ACC112 (cell line): Measurements from ENCODE around the gene TEAD1.

Source experiments
- H2AFZ ChIP-seq: fragments of 200-600 bp; sonication (generic); one replicate; pipeline ENCODE4 v1.6.0; 2017; ENCODE audit warnings: antibody characterized with exemption, low read length; ENCODE audit not compliant: unreplicated experiment
- H3K27ac ChIP-seq: fragments of 200-600 bp; sonication (generic); 2 replicates; pipeline ENCODE4 v1.5.1; 2014; ENCODE audit warnings: low read depth, mild to moderate bottlenecking, antibody characterized with exemption, low read length, moderate library complexity
- H3K27me3 ChIP-seq: fragments of 200-600 bp; sonication (generic); 2 replicates; pipeline ENCODE4 v1.6.1; 2014; ENCODE audit warnings: mild to moderate bottlenecking, antibody characterized with exemption, low read length, moderate library complexity, mixed read lengths; ENCODE audit not compliant: insufficient read depth
- H3K36me3 ChIP-seq: fragments of 200-600 bp; sonication (generic); 2 replicates; pipeline ENCODE4 v1.6.1; 2016; ENCODE audit warnings: mild to moderate bottlenecking, antibody characterized with exemption, low read length, moderate library complexity, mixed read lengths; ENCODE audit not compliant: insufficient read depth
- H3K4me1 ChIP-seq: fragments of 200-600 bp; sonication (generic); one replicate; pipeline ENCODE4 v1.6.1; 2016; ENCODE audit warnings: low read length, mixed read lengths; ENCODE audit not compliant: insufficient read depth, unreplicated experiment, control insufficient read depth
- H3K4me3 ChIP-seq: fragments of 200-600 bp; sonication (generic); 2 replicates; pipeline ENCODE4 v1.5.1; 2014; ENCODE audit warnings: mild to moderate bottlenecking, low read depth, low read length
- H3K79me2 ChIP-seq: fragments of 200-600 bp; sonication (generic); one replicate; pipeline ENCODE4 v1.6.0; 2016; ENCODE audit warnings: low read length; ENCODE audit not compliant: control insufficient read depth, unreplicated experiment, insufficient read depth

TEAD1 gene

GRCh38 chr11:12734625-12735024 lies 60.4 kb downstream of the TEAD1 start:
- no peak overlapping the region for H2AFZ ChIP-seq
- no peaks in the 10 kb centered on the region for H3K27me3 ChIP-seq
- peaks cover 89% of the 10 kb centered on the region for H3K79me2 ChIP-seq
- no peak overlapping the region for H3K27ac ChIP-seq
- no peak overlapping the region for H3K4me3 ChIP-seq
- peaks cover 11% of the 10 kb centered on the region for H3K4me1 ChIP-seq
- no peaks in the 10 kb centered on the region; the same call in 1 of the 2 replicates for H3K36me3 ChIP-seq

- Histone ChIP-seq H3K27ac (no peak overlapping the region), H3K36me3 (peaks cover 3% of the 10 kb centered on the region; the same call in 1 of the 2 replicates), H2AFZ (no peak overlapping the region), H3K27me3 (no peaks in the 10 kb centered on the region), H3K4me3 (no peak overlapping the region), H3K79me2 (peaks cover 89% of the 10 kb centered on the region), H3K4me1 (peaks cover 11% of the 10 kb centered on the region)
Observed at GRCh38 chr11:12735262-12735661, 61.0 kb downstream of the TEAD1 start.

DNA sequence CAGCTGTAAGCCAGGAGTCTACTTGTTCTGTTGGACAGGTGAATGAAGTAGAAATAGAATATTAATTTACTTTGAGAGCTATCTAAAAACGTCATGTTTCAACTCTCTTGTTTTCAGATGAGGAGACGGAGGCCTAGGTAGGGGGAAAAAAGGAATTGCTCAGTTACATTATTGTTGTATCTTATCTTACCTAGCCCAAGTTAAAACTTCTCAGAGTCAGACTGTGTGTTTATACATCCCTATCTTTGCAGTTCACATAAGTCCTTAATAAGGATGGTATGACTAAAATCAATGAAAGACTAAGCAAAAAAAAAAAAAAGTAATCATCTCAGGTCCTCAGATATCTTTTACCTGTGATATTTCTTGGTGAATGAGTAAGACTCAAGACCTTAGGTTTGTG lies 62.8 kb downstream of the TEAD1 start:
- Histone ChIP-seq H3K36me3 (peaks cover 5% of the 10 kb centered on the region; the same call in 1 of the 2 replicates), H3K79me2 (peaks cover 90% of the 10 kb centered on the region), H3K27me3 (no peaks in the 10 kb centered on the region), H3K4me3 (no peak overlapping the region), H2AFZ (no peak overlapping the region), H3K4me1 (peaks cover 5% of the 10 kb centered on the region), H3K27ac (no peak overlapping the region)

GRCh38 chr11:12741671-12742216 lies 67.5 kb downstream of the TEAD1 start:
- Histone ChIP-seq H3K36me3 (0 out of 2 replicates have a peak, but pooled peaks cover 5% of the 10 kb centered on the region), H3K4me3 (no peak overlapping the region), H3K4me1 (peaks cover 18% of the 10 kb centered on the region), H3K79me2 (peaks cover 95% of the 10 kb centered on the region), H3K27me3 (no peaks in the 10 kb centered on the region), H2AFZ (no peak overlapping the region), H3K27ac (no peak overlapping the region)

- H3K79me2 ChIP-seq = peaks cover 93% of the 10 kb centered on the region
- peaks cover 24% of the 10 kb centered on the region for H3K4me1 ChIP-seq
- no peak overlapping the region for H3K4me3 ChIP-seq
- 0 out of 2 replicates have a peak, but pooled peaks cover 5% of the 10 kb centered on the region for H3K36me3 ChIP-seq
- H3K27me3 ChIP-seq = no peaks in the 10 kb centered on the region
- no peak overlapping the region for H3K27ac ChIP-seq
- no peak overlapping the region for H2AFZ ChIP-seq
Observed at GRCh38 chr11:12743834-12744449, 69.7 kb downstream of the TEAD1 start.

GRCh38 chr11:12744826-12745502 lies 70.7 kb downstream of the TEAD1 start:
- Histone ChIP-seq H2AFZ (no peak overlapping the region), H3K4me1 (peaks cover 24% of the 10 kb centered on the region), H3K27me3 (no peaks in the 10 kb centered on the region), H3K36me3 (0 out of 2 replicates have a peak, but pooled peaks cover 4% of the 10 kb centered on the region), H3K4me3 (no peak overlapping the region), H3K79me2 (peaks cover 93% of the 10 kb centered on the region), H3K27ac (no peak overlapping the region)

- H3K36me3 ChIP-seq = no peaks in the 10 kb centered on the region
- H3K27me3 ChIP-seq = no peaks in the 10 kb centered on the region
- H3K4me3 ChIP-seq = no peak overlapping the region
- no peak overlapping the region for H3K27ac ChIP-seq
- no peak overlapping the region for H2AFZ ChIP-seq
- peaks cover 24% of the 10 kb centered on the region for H3K4me1 ChIP-seq
- H3K79me2 ChIP-seq = peaks cover 95% of the 10 kb centered on the region
Observed at GRCh38 chr11:12745787-12746186, 71.6 kb downstream of the TEAD1 start.

DNA sequence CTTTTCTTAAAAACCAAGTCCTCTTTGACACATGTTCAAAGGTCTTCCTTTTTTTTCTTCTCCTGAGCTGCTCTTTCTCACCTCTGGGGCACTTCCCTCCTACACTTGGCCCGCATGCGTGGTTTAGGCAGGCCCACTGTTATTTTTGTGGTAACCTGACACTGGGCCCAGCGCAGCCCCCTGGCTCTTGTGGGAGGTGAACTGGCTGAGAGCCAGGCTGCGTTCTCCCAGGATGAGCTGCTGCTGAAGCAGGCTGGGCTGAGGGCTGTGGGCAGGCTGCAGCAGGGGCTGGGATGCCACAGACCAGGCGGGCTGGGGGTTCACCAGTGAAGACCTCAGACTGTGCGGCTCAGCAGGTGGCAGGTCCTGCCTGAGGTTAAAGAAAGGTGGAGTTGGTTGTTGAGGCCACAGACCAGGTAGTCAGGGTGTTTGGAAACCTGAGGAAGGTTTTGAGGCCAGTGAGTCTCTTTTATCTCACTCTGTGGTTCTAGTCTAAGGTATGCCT lies 72.4 kb downstream of the TEAD1 start:
- peaks cover 24% of the 10 kb centered on the region for H3K4me1 ChIP-seq
- H3K27me3 ChIP-seq = no peaks in the 10 kb centered on the region
- peaks cover 95% of the 10 kb centered on the region for H3K79me2 ChIP-seq
- H3K4me3 ChIP-seq = no peak overlapping the region
- H3K36me3 ChIP-seq = no peaks in the 10 kb centered on the region
- H2AFZ ChIP-seq = no peak overlapping the region
- H3K27ac ChIP-seq = no peak overlapping the region

DNA sequence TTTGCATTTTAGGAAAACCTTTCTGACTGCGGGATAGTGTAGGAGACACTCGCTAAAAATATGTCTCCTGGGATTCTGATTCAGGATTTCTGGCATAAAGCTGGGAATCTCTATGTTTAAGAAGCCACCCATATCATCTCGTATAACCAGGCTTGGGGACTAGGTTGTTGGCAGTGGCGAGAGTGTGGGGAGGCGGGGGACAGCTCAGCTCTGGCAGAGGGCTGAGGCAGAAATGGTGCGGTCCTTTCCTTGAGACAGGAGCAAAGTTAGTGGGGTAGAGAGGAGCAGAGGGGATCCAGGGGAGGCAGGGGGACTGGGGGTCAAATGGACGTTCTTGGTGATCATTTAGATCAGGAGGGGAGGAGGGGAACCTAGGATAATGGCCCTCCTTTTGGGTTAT lies 74.3 kb downstream of the TEAD1 start:
- Histone ChIP-seq H3K27me3 (no peaks in the 10 kb centered on the region), H3K36me3 (no peaks in the 10 kb centered on the region), H3K4me3 (no peak overlapping the region), H3K27ac (no peak overlapping the region), H3K79me2 (peaks cover 96% of the 10 kb centered on the region), H3K4me1 (peaks cover 30% of the 10 kb centered on the region), H2AFZ (no peak overlapping the region)

- H2AFZ ChIP-seq = no peak overlapping the region
- no peak overlapping the region for H3K27ac ChIP-seq
- peaks cover 96% of the 10 kb centered on the region for H3K79me2 ChIP-seq
- peaks cover 39% of the 10 kb centered on the region for H3K4me1 ChIP-seq
- no peak overlapping the region for H3K4me3 ChIP-seq
- no peaks in the 10 kb centered on the region for H3K36me3 ChIP-seq
- no peaks in the 10 kb centered on the region for H3K27me3 ChIP-seq
Observed at GRCh38 chr11:12749442-12749841, 75.2 kb downstream of the TEAD1 start.
